ENCODE data around the gene ENTPD8.

ENTPD8 gene

DNA sequence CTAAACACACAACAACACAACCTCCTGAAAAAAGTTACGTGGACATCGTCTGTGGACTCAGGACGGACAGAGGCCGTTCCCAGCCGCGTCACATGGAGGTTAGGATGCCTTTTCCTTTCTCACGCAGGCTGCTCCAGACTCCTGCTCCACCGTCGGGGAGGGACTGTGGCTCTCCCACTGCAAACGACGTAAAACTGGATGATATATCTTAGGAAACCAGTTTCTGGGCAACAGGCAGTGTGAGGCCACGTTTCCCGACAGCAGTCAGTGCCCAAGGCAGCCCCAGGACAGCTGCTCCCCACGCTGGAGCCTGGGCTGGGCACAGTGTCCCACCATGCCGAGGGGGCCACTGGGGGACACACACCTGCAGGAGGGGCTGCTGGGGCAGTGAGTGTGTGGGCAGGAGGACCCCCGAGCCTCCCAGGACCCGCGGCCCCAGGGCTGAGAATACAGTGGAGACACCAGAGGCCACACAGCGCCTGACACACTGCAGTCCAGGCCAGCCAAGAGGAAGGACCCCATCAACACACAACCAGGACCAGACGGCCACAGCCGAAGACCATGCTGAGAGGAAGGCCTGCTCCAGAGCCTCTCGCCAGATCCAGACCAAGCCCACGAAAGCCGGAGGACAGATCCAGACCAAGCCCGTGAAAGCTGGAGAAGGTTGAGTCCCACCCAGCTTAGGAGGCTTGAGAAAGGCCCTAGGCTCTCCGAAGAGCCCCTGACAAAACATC is 44.4 kb downstream of the ENTPD8 start:
- H3K36me3 Mint-ChIP-seq (ENCODE audit: low read depth) = peaks cover 7% of the 10 kb centered on the region
- H3K4me1 Mint-ChIP-seq (ENCODE audit: low read depth) = peaks cover 28% of the 10 kb centered on the region
- no peak overlapping the region for H3K4me3 Mint-ChIP-seq
- H3K27ac Mint-ChIP-seq = peak overlapping the region; percentile 38
- no peaks in the 10 kb centered on the region for H3K9me3 Mint-ChIP-seq
- no peaks in the 10 kb centered on the region for H3K27me3 Mint-ChIP-seq

DNA sequence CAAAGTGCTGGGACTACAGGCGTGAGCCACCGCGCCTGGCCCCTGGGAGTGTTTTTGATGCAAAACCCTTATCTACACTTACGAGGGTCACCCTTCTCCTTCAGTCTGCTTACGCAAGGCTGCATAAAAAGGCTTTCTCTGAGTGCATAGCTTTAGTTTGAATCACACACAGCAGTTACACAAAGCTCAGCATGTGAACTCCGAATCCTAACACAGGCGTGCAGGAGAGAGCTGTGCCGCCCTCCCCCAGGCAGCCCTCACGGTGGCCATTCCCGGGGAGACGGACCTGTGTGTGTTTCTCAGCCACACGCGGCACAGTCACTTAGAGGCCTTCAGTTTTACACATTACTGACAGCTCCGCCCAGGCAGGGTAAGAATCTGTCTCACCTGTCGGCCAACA is 44.9 kb downstream of the ENTPD8 start:
- Mint-ChIP-seq H3K4me3 (no peak overlapping the region), H3K36me3 (ENCODE audit: low read depth) (peaks cover 5% of the 10 kb centered on the region), H3K9me3 (no peaks in the 10 kb centered on the region), H3K27me3 (no peaks in the 10 kb centered on the region), H3K4me1 (ENCODE audit: low read depth) (peaks cover 28% of the 10 kb centered on the region), H3K27ac (no peak overlapping the region)

DNA sequence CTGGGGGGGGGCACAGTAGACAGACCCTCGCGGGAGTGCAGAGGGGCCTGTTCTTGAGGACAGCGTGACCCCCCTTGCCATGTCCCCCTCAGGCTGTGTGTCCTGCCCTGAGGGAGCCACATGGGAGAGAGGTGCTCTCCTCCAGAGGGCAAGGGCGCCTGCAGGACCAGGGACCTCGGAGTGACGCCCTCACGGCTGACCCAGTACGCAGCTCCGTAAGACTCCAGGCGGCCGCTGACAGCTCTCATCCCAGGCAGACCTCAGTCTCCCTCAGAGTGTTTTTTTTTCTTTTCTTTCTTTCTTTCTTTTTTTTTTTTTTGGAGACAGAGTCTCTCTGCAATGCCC is 45.5 kb downstream of the ENTPD8 start:
- Mint-ChIP-seq H3K9me3 (no peaks in the 10 kb centered on the region), H3K27ac (no peak overlapping the region), H3K36me3 (ENCODE audit: low read depth) (peaks cover 5% of the 10 kb centered on the region), H3K4me3 (no peak overlapping the region), H3K27me3 (no peaks in the 10 kb centered on the region), H3K4me1 (ENCODE audit: low read depth) (peaks cover 28% of the 10 kb centered on the region)

DNA sequence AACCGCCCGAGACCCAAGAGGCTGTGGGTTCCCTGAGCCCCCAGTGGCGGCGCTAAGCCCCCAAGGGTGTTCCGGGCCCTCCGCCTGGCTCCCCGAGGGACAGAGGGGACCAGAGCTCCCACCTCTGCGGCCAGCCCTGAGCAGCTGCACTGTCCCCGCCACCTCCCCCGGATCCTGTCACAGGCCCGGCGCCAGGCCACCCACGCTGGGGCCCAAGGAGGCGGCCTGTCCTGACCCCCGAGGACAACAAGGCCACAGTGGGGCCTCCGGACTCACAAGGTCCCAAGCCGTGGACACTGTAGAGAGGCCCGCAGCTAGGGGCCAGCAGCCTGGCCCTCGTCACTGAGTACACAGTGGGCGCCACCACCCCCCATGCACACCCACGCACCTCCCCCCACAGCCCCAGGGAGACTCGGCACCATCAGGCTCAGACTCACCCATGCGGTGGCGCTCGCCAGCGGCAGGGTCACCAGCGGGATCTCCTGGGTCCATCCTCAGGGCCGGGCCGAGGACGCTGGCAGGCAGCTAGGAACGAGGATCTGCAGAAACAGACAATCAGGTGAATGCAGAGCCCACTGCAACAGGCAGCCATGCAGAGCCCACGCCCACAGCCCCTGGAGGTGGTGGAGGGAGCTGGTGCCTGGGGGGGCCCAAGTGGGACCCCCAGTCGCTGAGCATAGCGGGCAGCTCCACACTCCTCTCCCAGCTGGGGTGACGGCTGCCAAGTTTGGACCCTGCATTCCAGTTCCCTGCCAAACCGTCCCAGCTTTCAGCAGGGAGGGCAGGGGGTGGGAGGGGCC is 46.1 kb downstream of the ENTPD8 start:
- H3K4me3 Mint-ChIP-seq = no peak overlapping the region
- no peaks in the 10 kb centered on the region for H3K9me3 Mint-ChIP-seq
- H3K27ac Mint-ChIP-seq = no peak overlapping the region

DNA sequence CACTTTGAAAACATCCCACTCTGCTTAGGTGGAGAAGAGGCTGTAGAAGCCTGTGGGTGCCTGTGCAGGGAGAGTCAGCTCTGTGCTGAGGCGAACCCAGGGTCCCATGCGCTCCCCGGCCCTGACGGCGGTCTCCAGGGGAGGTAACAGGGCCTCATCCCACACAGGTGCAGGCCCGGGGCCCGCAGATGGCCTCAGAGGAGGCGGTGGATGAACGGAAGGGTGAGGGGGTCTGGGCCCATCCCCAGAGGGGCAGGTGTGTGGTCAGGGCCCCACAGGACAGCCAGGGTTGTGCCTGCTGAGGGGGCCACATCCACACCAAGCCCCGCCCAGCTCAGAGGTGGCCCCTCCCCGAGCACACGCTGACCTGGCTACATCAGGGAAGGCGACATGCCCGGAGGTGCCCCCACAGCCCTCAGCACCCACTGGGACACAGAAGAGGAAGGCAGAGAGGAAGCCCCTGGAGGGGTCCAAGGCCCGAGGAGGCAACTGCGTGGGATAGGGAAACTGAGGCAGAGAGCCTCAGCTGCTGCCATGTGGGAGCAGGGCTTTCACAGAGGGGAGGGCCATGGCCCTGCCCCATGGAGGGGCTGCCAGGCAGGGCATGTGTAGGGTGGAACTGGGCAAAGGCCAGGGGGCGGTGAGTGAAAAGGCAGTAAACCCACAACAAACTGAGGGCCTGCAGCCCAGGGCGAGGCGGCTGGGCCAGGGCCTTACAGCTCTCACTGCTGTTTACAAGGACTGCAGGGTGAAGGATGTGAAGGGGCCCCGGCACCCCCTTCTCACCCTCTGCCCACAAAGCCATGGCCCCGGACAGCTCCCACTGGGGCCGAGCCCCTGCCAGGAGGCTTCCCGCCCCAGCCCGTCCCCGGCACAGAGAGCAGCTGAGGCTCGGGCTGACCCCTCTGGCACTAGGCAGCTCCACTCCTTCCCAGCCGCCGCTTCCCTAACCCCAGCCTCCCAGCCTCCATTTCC is 47.7 kb downstream of the ENTPD8 start:
- H3K27me3 Mint-ChIP-seq = no peaks in the 10 kb centered on the region
- H3K36me3 Mint-ChIP-seq (ENCODE audit: low read depth) = no peaks in the 10 kb centered on the region
- no peaks in the 10 kb centered on the region for H3K9me3 Mint-ChIP-seq
- no peak overlapping the region for H3K27ac Mint-ChIP-seq
- H3K4me3 Mint-ChIP-seq = no peak overlapping the region
- peaks cover 16% of the 10 kb centered on the region for H3K4me1 Mint-ChIP-seq (ENCODE audit: low read depth)

More for the DNA sequence above, 46.1 kb downstream of the ENTPD8 start:
- Mint-ChIP-seq H3K36me3 (ENCODE audit: low read depth) (peaks cover 5% of the 10 kb centered on the region), H3K27me3 (no peaks in the 10 kb centered on the region), H3K4me1 (ENCODE audit: low read depth) (peaks cover 25% of the 10 kb centered on the region)

DNA sequence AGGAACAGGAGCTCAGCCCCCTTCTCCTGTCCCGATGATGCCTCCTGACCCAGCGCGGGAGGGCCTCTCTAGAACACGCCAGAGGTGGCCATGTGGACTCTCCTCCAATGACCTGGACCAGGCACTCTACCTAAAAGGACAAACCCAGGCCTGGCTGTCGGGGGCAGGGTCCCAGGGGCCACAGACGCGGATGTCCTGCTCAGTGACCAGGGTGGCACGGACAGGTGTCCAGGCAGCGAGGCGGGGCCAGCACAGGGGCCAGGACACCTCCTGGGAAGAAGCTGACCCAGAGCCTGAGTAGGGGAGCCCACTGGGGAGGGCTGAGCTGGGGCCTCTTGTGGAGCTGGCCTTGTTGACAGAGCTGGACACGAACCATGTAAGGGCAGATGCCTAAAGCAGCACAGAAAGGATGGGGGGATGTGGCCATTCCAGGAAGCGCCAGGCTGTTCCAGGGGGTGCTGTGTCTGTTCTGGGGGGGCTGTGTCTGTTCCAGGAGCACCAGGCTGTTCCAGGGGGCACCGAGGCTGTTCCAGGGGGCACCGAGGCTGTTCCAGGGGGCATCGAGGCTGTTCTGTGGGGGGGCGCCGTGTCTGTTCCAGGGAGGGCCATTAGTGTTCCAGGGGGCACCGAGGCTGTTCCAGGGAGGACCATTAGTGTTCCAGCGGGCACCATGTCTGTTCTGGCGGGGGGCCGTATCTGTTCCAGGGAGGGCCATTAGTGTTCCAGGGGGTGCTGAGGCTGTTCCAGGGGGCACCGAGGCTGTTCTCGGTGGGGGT is 48.7 kb downstream of the ENTPD8 start:
- Mint-ChIP-seq H3K36me3 (ENCODE audit: low read depth) (no peaks in the 10 kb centered on the region), H3K27me3 (no peaks in the 10 kb centered on the region), H3K4me3 (no peak overlapping the region), H3K9me3 (no peaks in the 10 kb centered on the region), H3K27ac (no peak overlapping the region), H3K4me1 (ENCODE audit: low read depth) (peaks cover 11% of the 10 kb centered on the region)

DNA sequence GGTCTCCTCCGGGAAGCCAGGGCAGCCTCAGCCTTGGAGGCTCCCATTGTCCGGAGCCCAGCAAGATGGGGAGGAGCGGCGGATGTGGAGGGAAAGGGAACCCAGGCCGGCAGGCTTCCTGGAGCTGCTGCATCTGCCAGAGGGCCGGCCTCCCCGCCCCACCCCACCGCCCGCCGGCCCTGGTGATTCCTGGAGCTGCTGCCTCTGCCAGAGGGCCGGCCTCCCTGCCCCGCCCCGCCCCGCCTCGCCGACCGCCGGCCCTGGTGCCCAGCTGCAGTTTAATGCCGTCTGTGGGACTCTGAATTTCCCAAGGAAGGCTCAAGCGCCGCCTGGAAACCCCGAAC is 49.8 kb downstream of the ENTPD8 start:
- Mint-ChIP-seq H3K27ac (no peak overlapping the region), H3K4me3 (no peak overlapping the region), H3K36me3 (ENCODE audit: low read depth) (no peaks in the 10 kb centered on the region), H3K9me3 (no peaks in the 10 kb centered on the region), H3K27me3 (no peaks in the 10 kb centered on the region), H3K4me1 (ENCODE audit: low read depth) (peaks cover 7% of the 10 kb centered on the region)

DNA sequence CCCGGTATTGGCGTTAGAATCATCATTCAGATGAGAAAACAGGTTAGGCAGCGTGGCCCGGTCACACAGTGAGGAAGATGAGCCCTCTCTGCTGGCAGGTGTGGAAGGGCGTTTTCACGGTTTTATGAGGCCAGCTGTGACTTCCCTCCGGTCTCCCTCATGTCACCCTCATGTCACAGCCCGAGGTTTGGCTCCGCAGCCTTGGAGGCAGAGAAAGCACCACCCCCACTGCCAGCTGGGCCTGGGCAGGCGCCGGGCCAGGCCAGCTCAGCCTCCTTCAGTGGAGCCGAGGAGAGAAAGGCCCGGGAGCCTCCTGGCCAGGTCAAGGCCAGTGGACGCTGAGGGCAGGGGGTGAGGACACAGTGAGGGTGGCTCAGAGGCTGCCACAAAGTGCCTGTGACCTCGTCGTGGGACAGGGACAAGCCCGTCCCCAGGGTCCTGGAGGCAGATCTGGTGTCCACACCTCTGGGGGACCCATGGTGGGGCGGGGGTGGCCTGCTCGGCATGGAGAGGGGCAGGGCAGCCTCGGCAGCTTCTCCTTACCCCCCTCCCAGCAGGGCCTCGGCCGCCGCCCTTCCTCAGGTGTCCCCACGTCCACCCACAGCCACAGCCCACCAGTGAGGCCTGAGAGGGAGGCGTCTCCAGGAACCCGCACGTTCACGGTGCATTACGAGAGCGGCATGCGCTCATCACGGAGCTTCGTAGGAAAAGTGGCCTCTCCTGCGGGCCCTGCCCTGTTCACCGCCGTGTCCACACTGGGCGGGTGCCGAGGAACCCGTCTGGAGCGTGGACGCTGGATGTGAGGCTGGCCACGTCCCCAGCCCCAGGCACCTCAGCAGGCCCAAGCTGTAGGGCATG is 50.4 kb downstream of the ENTPD8 start:
- Mint-ChIP-seq H3K9me3 (no peaks in the 10 kb centered on the region), H3K27ac (no peak overlapping the region), H3K36me3 (ENCODE audit: low read depth) (no peaks in the 10 kb centered on the region), H3K4me1 (ENCODE audit: low read depth) (peaks cover 7% of the 10 kb centered on the region), H3K27me3 (no peaks in the 10 kb centered on the region), H3K4me3 (no peak overlapping the region)

DNA sequence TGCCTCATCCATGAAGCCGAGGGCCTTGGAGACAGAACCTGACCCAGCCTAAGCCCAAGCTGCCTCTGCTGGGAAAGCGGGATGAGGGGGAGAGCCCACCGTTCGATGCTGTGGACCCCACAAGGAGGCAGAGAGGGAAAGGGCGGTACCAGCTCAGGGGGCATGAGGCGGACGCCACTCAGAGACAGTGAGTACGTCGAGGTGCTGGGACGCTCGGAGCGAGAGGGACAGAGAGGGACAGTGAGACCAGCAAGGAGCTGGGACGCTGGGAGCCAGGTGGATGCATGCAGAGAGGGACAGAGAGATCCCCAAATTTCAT is 51.8 kb downstream of the ENTPD8 start:
- H3K36me3 Mint-ChIP-seq (ENCODE audit: low read depth) = no peaks in the 10 kb centered on the region
- H3K4me3 Mint-ChIP-seq = no peak overlapping the region
- H3K27ac Mint-ChIP-seq = no peak overlapping the region
- no peaks in the 10 kb centered on the region for H3K9me3 Mint-ChIP-seq
- peaks cover 7% of the 10 kb centered on the region for H3K4me1 Mint-ChIP-seq (ENCODE audit: low read depth)
- no peaks in the 10 kb centered on the region for H3K27me3 Mint-ChIP-seq

DNA sequence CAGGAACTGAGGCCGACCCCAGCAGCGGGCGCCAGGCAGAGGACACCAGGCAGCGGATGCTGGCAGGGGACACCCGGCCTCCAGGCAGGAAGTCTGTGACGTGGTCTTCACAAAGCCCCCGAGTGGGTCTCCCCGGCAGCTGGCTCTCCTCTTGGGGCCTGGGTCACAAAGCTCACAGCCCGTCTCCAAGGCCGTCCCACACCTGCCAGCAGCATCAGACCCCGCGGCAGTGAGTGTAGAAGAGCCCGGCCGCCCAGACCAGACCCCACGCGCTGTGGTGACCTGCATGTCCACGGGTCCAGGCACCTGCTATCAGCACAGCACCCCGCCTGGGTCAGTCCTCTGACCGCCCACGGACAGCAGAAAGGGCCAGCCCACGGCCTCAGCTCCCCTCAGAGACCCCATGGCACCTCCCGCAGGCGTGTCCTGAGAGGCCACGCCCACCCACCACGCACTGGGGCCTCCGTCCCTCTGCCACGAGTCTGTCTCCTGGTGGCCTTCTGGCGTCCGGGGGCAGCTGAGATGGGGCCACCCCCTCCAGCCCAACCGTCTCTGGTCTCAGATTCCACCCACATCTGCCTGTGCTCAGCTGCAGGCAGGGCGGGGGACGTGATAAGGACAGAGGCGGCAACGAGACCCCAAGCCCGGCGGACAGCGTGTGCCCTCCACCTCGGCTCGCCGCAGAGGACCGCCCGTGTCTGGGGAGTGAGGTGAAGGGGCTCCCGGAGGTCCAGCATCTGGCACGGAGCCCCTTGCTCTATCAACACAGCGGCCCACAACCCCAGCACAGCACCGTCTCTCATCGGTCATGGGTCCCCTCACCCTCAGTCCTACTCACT is 52.3 kb downstream of the ENTPD8 start:
- Mint-ChIP-seq H3K4me1 (ENCODE audit: low read depth) (peaks cover 7% of the 10 kb centered on the region), H3K9me3 (no peaks in the 10 kb centered on the region), H3K4me3 (no peak overlapping the region), H3K36me3 (ENCODE audit: low read depth) (no peaks in the 10 kb centered on the region), H3K27me3 (no peaks in the 10 kb centered on the region), H3K27ac (no peak overlapping the region)

DNA sequence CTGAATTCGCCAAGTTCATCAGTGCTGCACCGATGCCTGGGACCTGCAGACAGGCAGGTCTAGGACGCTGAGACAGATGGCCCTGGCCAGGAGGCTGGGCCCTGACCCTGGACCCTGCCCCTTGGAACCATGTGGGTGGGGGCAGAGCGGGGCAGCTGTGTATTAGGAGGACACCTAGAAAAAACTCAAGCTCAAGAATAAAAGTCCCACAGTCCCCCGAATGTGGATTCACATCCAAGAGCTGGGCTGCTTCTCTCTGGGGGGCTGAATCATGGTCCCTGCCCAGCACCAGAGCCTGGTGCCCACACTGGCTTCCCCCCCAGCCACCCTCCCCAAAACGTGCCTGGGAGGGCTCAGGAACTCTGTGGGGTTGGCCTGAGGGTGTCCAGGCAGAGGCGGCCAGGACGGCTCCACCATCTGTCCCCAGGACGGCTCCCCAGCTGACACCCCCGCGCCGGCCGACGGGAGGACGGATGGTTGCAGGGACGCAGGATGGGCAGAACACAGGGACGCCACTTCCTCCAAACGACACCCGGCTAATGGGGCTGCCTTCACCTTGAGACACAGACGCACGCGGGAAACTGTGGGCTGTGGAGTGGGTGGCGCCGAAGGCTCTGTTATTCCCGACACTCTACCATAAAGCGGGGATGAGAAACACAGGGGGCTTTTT is 53.1 kb downstream of the ENTPD8 start:
- Mint-ChIP-seq H3K4me3 (no peak overlapping the region), H3K36me3 (ENCODE audit: low read depth) (no peaks in the 10 kb centered on the region), H3K9me3 (no peaks in the 10 kb centered on the region), H3K27me3 (no peaks in the 10 kb centered on the region), H3K27ac (no peak overlapping the region), H3K4me1 (ENCODE audit: low read depth) (peaks cover 7% of the 10 kb centered on the region)

DNA sequence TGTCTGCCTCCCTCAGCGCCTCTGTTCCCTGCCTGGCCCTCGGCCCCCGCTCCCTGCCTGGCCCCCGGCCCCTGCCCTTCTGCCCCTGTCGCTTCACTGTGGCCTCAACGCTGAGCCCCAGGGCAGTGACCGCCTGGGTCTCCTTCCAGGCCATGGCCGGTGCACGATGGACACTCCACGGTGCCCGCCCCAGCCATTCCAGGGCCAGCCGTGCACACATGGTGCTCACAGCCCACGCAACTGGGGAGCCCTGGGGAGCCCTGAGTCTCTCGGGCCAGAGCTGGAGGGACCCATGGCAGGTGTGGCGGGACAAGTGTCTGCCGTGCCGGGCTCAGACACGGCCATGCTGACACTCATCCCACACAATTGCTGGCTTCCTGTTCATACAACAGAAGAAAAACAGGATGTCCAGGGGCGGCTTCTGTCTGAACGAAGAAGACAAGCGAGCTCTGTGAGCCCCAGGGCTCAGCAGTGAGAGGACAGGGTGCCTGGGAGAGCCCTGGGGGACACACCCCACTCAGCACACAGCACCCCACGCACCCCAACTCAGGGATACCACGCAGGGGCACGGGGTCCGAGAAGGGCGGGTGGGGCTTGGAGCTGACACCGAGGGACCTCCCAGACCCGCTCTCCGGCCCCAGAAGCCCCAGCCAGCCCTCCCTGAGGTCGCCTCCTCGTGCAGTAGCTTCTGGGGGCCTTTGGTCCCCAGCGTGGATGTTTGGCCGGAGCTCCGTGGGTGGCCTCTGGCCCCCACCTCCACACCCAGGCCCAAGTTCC is 53.9 kb downstream of the ENTPD8 start:
- no peak overlapping the region for H3K4me3 Mint-ChIP-seq
- peaks cover 7% of the 10 kb centered on the region for H3K4me1 Mint-ChIP-seq (ENCODE audit: low read depth)
- peak overlapping the region; percentile 5 for H3K27ac Mint-ChIP-seq
- H3K27me3 Mint-ChIP-seq = no peaks in the 10 kb centered on the region
- no peaks in the 10 kb centered on the region for H3K9me3 Mint-ChIP-seq
- H3K36me3 Mint-ChIP-seq (ENCODE audit: low read depth) = no peaks in the 10 kb centered on the region
